Ovary (tissue), 10 donors: Measurements from ENCODE around the gene DMGDH. TPM values are rescaled to one million over a fixed set of nuclear protein-coding genes. Genes with fewer than 3 reads are reported as not detected.

ENCODE experiments used
- DNase-seq, 5 donors: peaks; one replicate each; pipeline ENCODE4 v3.0.0-alpha.2; 2019 to 2020
- H3K27ac ChIP-seq, 2 donors: fragments of 200-600 bp; one replicate each; pipeline versions ENCODE4 v1.5.1 to v1.8.0; 2019 to 2022
- H3K27me3 ChIP-seq: fragments of 200-600 bp; one replicate; pipeline ENCODE4 v1.8.0; 2022
- H3K36me3 ChIP-seq: fragments of 200-600 bp; sonication (generic); one replicate; pipeline ENCODE4 v1.5.1; 2019
- H3K4me1 ChIP-seq: one replicate; pipeline ENCODE4 v1.8.1; 2013; ENCODE audit warnings: mild to moderate bottlenecking, moderate library complexity; ENCODE audit not compliant: insufficient read depth
- H3K4me3 ChIP-seq: fragments of 200-600 bp; sonication (generic); one replicate; pipeline ENCODE4 v1.5.1; 2017
- H3K9me3 ChIP-seq, 2 donors: fragments of 200-600 bp in 1 of 2; sonication (generic) in 1 of 2; one replicate each; pipeline versions ENCODE4 v1.5.1 to v1.8.1; 2013 to 2019; ENCODE audit warnings: mild to moderate bottlenecking in 1 of 2, moderate library complexity in 1 of 2
- CTCF ChIP-seq, 3 donors: fragments of 450-650 bp in 2 of 3; fragments of 200-600 bp in 1 of 3; IDR thresholded peaks; one replicate each; pipeline versions ENCODE4 v1.5.1 to v1.8.0; 2016 to 2022; ENCODE audit warnings: antibody characterized with exemption in 3 of 3, mild to moderate bottlenecking in 1 of 3
- EP300 ChIP-seq: sonication (generic); formaldehyde crosslinking; IDR thresholded peaks from one replicate; pipeline ENCODE4 v1.6.1; 2017; ENCODE audit warnings: antibody characterized with exemption
- POLR2A ChIP-seq: fragments of 450-650 bp; IDR thresholded peaks from one replicate; pipeline ENCODE4 v1.6.1; 2017; ENCODE audit warnings: antibody characterized with exemption, mild to moderate bottlenecking, moderate library complexity
- WGBS, 3 donors: extraction: QIAGEN DNeasy Blood & Tissue Kit in 1 of 3; methylation state at CpG; one replicate each; pipeline versions ENCODE4 v1.1.5 to v1.1.7; 2013 to 2017; 5-methylcytosine and 5-hydroxymethylcytosine counted together
- intact Hi-C, 4 donors: fragments of 100-400 bp; cut with DNase I; formaldehyde crosslinking; loops; one replicate each; pipeline versions ENCODE4 v1.11.0 to v1.15.1; 2022 to 2023
- long read RNA-seq, 3 donors: library from polyadenylated mRNA in 2 of 3; unstranded in 2 of 3; transcript quantifications; one replicate each; pipeline ENCODE4 v2.0.0 and lab custom pipeline, GENCODE V29; 2021 to 2026
- polyA plus RNA-seq, 2 donors: library from polyadenylated mRNA; stranded (reverse); fragments of 200-250 nt in 1 of 2; fragments of 350-450 nt in 1 of 2; fragmentation: Illumina TruSeq in 1 of 2; extraction: RNeasy Lipid Tissue Mini Kit (QIAGEN cat#74804) in 1 of 2; gene quantifications; one replicate each; pipeline ENCODE4 v1.2.3, GENCODE V29; 2013 to 2014
- total RNA-seq, 7 donors: library from RNA; depleted of rRNA in 2 of 7; stranded (reverse); fragments of >200 nt in 2 of 7; fragmentation: NEBNext Ultra II Directional in 3 of 7; extraction: Animal tissue kit (Norgen Biotek cat#: 25700) in 3 of 7; gene quantifications; one replicate each; pipeline versions ENCODE4 v1.1.0 to v1.2.4, GENCODE V29; 2016 to 2023
- donor health status: DM: no; HTN: no; CAD: no; lungs with moderate emphysema.
- donor health status: DM: no; HTN: no; CAD: no.
- donor health status: Bipolar disorder and iron deficiency.
- donor health status: DM: yes; HTN: yes; CAD: no.
- donor health status: DM: no; HTN: no; CAD: no.
- donor health status: DM: yes; HTN: yes; CAD: no.

DMGDH gene
- total RNA-seq (1 to 10 TPM; 3.5 to 5.6 (median 4.2) TPM), polyA plus RNA-seq (1 to 10 TPM; 2.1 to 5.8 TPM)
- long read RNA-seq, donor 1, partial matches to known transcripts, result 1 of 4 reads
- long read RNA-seq, donor 1, other reads (novel, unspliced or antisense), result 2 of 4 reads
- long read RNA-seq, donor 2, result 0 reads
- long read RNA-seq, donor 3, partial matches to known transcripts, result 0 of 6 reads
- long read RNA-seq, donor 3, other reads (novel, unspliced or antisense), result 2 of 6 reads

- peak within 1 kb of the TSS in 1 of 2 donors; percentile 48 for H3K27ac ChIP-seq
- 13 to 45% (median 32%) methylated on average over 36 to 79 of the region's 79 CpGs for whole genome bisulfite sequencing, 3 donors
- H3K36me3 ChIP-seq, result no peaks in the 10 kb centered on the region
- DNase-seq, result peak; percentile 38 to 76 (median 62)
- TF ChIP-seq CTCF (IDR thresholded peaks at IDR 0.05) (no peak), EP300 (no peak), POLR2A (no peak)
- intact Hi-C loops, result no loop called here
- H3K9me3 ChIP-seq, result no peaks in the 10 kb centered on the region
- peak within 1 kb of the TSS; percentile 39 for H3K4me3 ChIP-seq
- H3K4me1 ChIP-seq, result peaks cover 1% of the 10 kb centered on the region
- H3K27me3 ChIP-seq, result no peaks in the 10 kb centered on the region
Observed at GRCh38 chr5:79069488-79070349, at the start of gene DMGDH, which contains the start of gene BHMT2. Gene DMGDH, minus strand, starts transcription at chr5:79069674. Its CDS starts 54 bp downstream, at chr5:79069620. Gene BHMT2, plus strand, starts transcription at chr5:79069767. Its CDS starts 16 bp downstream, at chr5:79069783.

- H3K4me1 ChIP-seq, result no peaks in the 10 kb centered on the region
- no peaks in the 10 kb centered on the region for H3K9me3 ChIP-seq
- H3K27me3 ChIP-seq, result no peaks in the 10 kb centered on the region
- no peak overlapping the region for H3K4me3 ChIP-seq
- intact Hi-C loops, result no loop called here
- TF ChIP-seq POLR2A, result no peak
- no peak for TF ChIP-seq CTCF (IDR thresholded peaks at IDR 0.05)
- no peak for TF ChIP-seq EP300
- DNase-seq, result no peak
- no peak overlapping the region for H3K27ac ChIP-seq
- no peaks in the 10 kb centered on the region for H3K36me3 ChIP-seq
- 84 to 88% (median 87%) methylated on average over 5 of the region's 5 CpGs for WGBS, 3 donors
Observed at GRCh38 chr5:79112703-79113058, 43.2 kb upstream of the DMGDH start.

- TF ChIP-seq POLR2A (no peak), EP300 (no peak), CTCF (IDR thresholded peaks at IDR 0.05) (no peak)
- 11 to 15% (median 12%) methylated on average over 38 to 39 of the region's 39 CpGs for WGBS, 3 donors
- no peak for DNase-seq
- no peaks in the 10 kb centered on the region for H3K4me1 ChIP-seq
- H3K27ac ChIP-seq, result no peak overlapping the region
- intact Hi-C loops, result no loop called here
- H3K36me3 ChIP-seq, result no peaks in the 10 kb centered on the region
- no peaks in the 10 kb centered on the region for H3K9me3 ChIP-seq
- no peak overlapping the region for H3K4me3 ChIP-seq
- H3K27me3 ChIP-seq, result no peaks in the 10 kb centered on the region
Observed at GRCh38 chr5:79111960-79112702, 42.7 kb upstream of the DMGDH start.

GRCh38 chr5:79111387-79111959, 42.0 kb upstream of the DMGDH start, which contains the start of gene BHMT:
Gene BHMT, plus strand, starts transcription at chr5:79111809. Its CDS starts 77 bp downstream, at chr5:79111886.
- 34 to 40% (median 35%) methylated on average over 22 to 32 of the region's 32 CpGs for WGBS, 3 donors
- intact Hi-C loops, result no loop called here
- no peaks in the 10 kb centered on the region for H3K36me3 ChIP-seq

More at GRCh38 chr5:79111387-79111959, 42.0 kb upstream of the DMGDH start, which contains the start of gene BHMT:
- H3K4me1 ChIP-seq, result no peaks in the 10 kb centered on the region
- H3K27ac ChIP-seq, result no peak within 1 kb of the TSS
- no peaks in the 10 kb centered on the region for H3K9me3 ChIP-seq
- no peak within 1 kb of the TSS for H3K4me3 ChIP-seq
- TF ChIP-seq POLR2A, result no peak
- no peak for TF ChIP-seq CTCF (IDR thresholded peaks at IDR 0.05)
- TF ChIP-seq EP300, result no peak
- no peaks in the 10 kb centered on the region for H3K27me3 ChIP-seq
- DNase-seq, result no peak
